GM18517 (cell line): ENCODE data around the gene PARD3B.

Experiments used
- ATAC-seq: cut with Tn5 transposase; IDR thresholded peaks from one replicate; pipeline ENCODE4 v1.9.1; 2021; ENCODE audit warnings: mild to moderate bottlenecking, moderate library complexity; ENCODE audit not compliant: unreplicated experiment

PARD3B gene

GRCh38 chr2:204744506-204744905 lies 199.2 kb downstream of the PARD3B start:
- ATAC-seq: no peak

GRCh38 chr2:204748286-204748685 lies 203.0 kb downstream of the PARD3B start:
- ATAC-seq: no peak

- ATAC-seq: no peak
Observed at GRCh38 chr2:204749319-204749718, 204.0 kb downstream of the PARD3B start.

- ATAC-seq: no peak
Observed at GRCh38 chr2:204750389-204750788, 205.1 kb downstream of the PARD3B start.

GRCh38 chr2:204751472-204751871 lies 206.2 kb downstream of the PARD3B start:
- ATAC-seq: no peak

- no peak for ATAC-seq
Observed at GRCh38 chr2:204753841-204754240, 208.6 kb downstream of the PARD3B start.

GRCh38 chr2:204754898-204755297 lies 209.6 kb downstream of the PARD3B start:
- ATAC-seq: no peak

- no peak for ATAC-seq
Observed at GRCh38 chr2:204763974-204764703, 218.9 kb downstream of the PARD3B start.

GRCh38 chr2:204770735-204771134 lies 225.5 kb downstream of the PARD3B start:
- no peak for ATAC-seq

GRCh38 chr2:204771721-204772120 lies 226.4 kb downstream of the PARD3B start:
- ATAC-seq: no peak

GRCh38 chr2:204772546-204772945 lies 227.3 kb downstream of the PARD3B start:
- no peak for ATAC-seq

- no peak for ATAC-seq
Observed at GRCh38 chr2:204775766-204776165, 230.5 kb downstream of the PARD3B start.

- ATAC-seq: no peak
Observed at GRCh38 chr2:204776781-204777559, 231.7 kb downstream of the PARD3B start.

- no peak for ATAC-seq
Observed at GRCh38 chr2:204779771-204780170, 234.5 kb downstream of the PARD3B start.

- ATAC-seq: no peak
Observed at GRCh38 chr2:204781941-204782340, 236.7 kb downstream of the PARD3B start.

GRCh38 chr2:204790076-204790475 lies 244.8 kb downstream of the PARD3B start:
- no peak for ATAC-seq

- ATAC-seq: no peak
Observed at GRCh38 chr2:204791230-204791629, 246.0 kb downstream of the PARD3B start.

GRCh38 chr2:204794624-204795023 lies 249.3 kb downstream of the PARD3B start:
- ATAC-seq: no peak

GRCh38 chr2:204795156-204795555 lies 249.9 kb downstream of the PARD3B start:
- no peak for ATAC-seq

- peak; percentile 71 for ATAC-seq
Observed at GRCh38 chr2:204796581-204796980, 251.3 kb downstream of the PARD3B start.

- ATAC-seq: no peak
Observed at GRCh38 chr2:204799791-204800190, 254.5 kb downstream of the PARD3B start.

GRCh38 chr2:204808494-204808893 lies 263.2 kb downstream of the PARD3B start:
- no peak for ATAC-seq
